Calu3 (cell line): Measurements from ENCODE around the gene KCNG4. TPM values are rescaled to one million over a fixed set of nuclear protein-coding genes. Genes with fewer than 3 reads are reported as not detected.

ENCODE experiments used
- BruUV-seq: library from RNA; stranded (reverse); fragments of 400-500 nt; replicated peaks from 2 replicates; lab custom pipeline; 2021; lab: Mats Ljungman, UMichigan
- CTCF ChIA-PET: fragments of 300-600 bp; sonication (Branson Sonifier 250); formaldehyde crosslinking; loops from one replicate; lab custom pipeline; 2022; ENCODE audit warnings: antibody characterized with exemption; lab: Charles Lee
- DNase-seq: peaks from one replicate; pipeline ENCODE4 v3.0.0; 2022
- H3K27ac Mint-ChIP-seq: one replicate; pipeline ENCODE4 v1.8.0; 2022; ENCODE audit warnings: mixed read lengths; ENCODE audit not compliant: unreplicated experiment
- H3K27me3 Mint-ChIP-seq: one replicate; pipeline ENCODE4 v1.8.0; 2022; ENCODE audit warnings: mixed read lengths; ENCODE audit not compliant: unreplicated experiment
- H3K36me3 Mint-ChIP-seq: one replicate; pipeline ENCODE4 v1.8.0; 2022; ENCODE audit warnings: mild to moderate bottlenecking, moderate library complexity, mixed read lengths; ENCODE audit not compliant: insufficient read depth, unreplicated experiment
- H3K4me1 Mint-ChIP-seq: one replicate; pipeline ENCODE4 v1.8.0; 2022; ENCODE audit warnings: mild to moderate bottlenecking, low read depth, mixed read lengths; ENCODE audit not compliant: unreplicated experiment
- H3K4me3 Mint-ChIP-seq: one replicate; pipeline ENCODE4 v1.8.0; 2022; ENCODE audit warnings: mild to moderate bottlenecking, low read depth, moderate library complexity, mixed read lengths; ENCODE audit not compliant: unreplicated experiment
- H3K9me3 Mint-ChIP-seq: one replicate; pipeline ENCODE4 v1.8.0; 2022; ENCODE audit warnings: low read depth, mixed read lengths; ENCODE audit not compliant: unreplicated experiment
- CTCF ChIP-seq: fragments of 200-600 bp; IDR thresholded peaks from one replicate; pipeline ENCODE4 v1.8.0; 2022; ENCODE audit warnings: antibody characterized with exemption; ENCODE audit not compliant: unreplicated experiment
- intact Hi-C: fragments of 100-400 bp; cut with micrococcal nuclease; formaldehyde crosslinking; loops from one replicate; pipeline ENCODE4 v1.10.0; 2022; ENCODE audit not compliant: unreplicated experiment
- total RNA-seq: library from RNA; stranded (reverse); gene quantifications from 2 replicates; pipeline ENCODE4 v1.2.3, GENCODE V29; 2022

KCNG4 gene
- total RNA-seq, 1 experiment from 2014 or later, result not detected

- Mint-ChIP-seq H3K27me3 (peaks cover 94% of the 10 kb centered on the region), H3K9me3 (no peaks in the 10 kb centered on the region), H3K27ac (no peak overlapping the region), H3K4me1 (no peaks in the 10 kb centered on the region), H3K4me3 (no peak overlapping the region), H3K36me3 (no peaks in the 10 kb centered on the region)
- DNase-seq, result no peak
- BruUV-seq, result no TSS peak
- intact Hi-C loops, result no loop called here
- TF ChIP-seq CTCF, result no peak
- CTCF ChIA-PET, result interaction anchor here (0.7 kb wide), 1 partner anchor 15 kb away, joined by 4 read pairs; no protein-coding TSS in a partner anchor
Observed at GRCh38 chr16:84242839-84243238, 3.0 kb upstream of the KCNG4 start.

- TF ChIP-seq CTCF, result no peak
- no peak for DNase-seq
- no TSS peak for BruUV-seq
- Mint-ChIP-seq H3K9me3 (no peaks in the 10 kb centered on the region), H3K4me3 (no peak overlapping the region), H3K27me3 (peaks cover 94% of the 10 kb centered on the region), H3K4me1 (no peaks in the 10 kb centered on the region), H3K27ac (no peak overlapping the region), H3K36me3 (no peaks in the 10 kb centered on the region)
- intact Hi-C loops, result no loop called here
- CTCF ChIA-PET, result interaction anchor here (0.6 to 0.7 kb wide), 2 partner anchors 493 to 1989 kb away, joined by 5 to 7 read pairs; no protein-coding TSS in a partner anchor
Observed at GRCh38 chr16:84241778-84242177, 2.0 kb upstream of the KCNG4 start.

DNA sequence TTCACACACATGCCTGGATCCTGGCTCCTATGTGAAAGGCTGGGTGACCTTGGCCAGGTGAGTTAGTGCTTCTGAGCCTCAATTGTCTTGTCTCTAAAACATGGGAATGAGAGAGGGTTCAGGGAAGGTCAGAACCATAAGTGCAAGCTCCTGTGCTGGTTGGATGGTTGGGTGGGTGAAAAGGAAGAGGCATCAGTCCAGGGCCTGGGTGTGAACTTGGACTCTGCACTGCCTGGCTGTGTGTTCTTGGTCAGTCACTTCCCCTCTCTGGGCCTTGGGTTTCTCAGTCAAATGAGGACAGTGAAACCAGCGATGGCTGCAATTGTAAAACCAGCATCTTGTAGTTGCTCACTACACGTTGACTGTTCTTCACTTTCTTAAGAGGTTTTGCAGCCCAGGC lies 643 bp upstream of the KCNG4 start:
- Mint-ChIP-seq H3K9me3 (no peaks in the 10 kb centered on the region), H3K4me3 (no peak overlapping the region), H3K27ac (no peak overlapping the region), H3K27me3 (peaks cover 94% of the 10 kb centered on the region), H3K4me1 (no peaks in the 10 kb centered on the region), H3K36me3 (no peaks in the 10 kb centered on the region)
- TF ChIP-seq CTCF, result no peak
- BruUV-seq, result no TSS peak
- no peak for DNase-seq
- CTCF ChIA-PET, result no interaction called here
- intact Hi-C loops, result no loop called here

DNA sequence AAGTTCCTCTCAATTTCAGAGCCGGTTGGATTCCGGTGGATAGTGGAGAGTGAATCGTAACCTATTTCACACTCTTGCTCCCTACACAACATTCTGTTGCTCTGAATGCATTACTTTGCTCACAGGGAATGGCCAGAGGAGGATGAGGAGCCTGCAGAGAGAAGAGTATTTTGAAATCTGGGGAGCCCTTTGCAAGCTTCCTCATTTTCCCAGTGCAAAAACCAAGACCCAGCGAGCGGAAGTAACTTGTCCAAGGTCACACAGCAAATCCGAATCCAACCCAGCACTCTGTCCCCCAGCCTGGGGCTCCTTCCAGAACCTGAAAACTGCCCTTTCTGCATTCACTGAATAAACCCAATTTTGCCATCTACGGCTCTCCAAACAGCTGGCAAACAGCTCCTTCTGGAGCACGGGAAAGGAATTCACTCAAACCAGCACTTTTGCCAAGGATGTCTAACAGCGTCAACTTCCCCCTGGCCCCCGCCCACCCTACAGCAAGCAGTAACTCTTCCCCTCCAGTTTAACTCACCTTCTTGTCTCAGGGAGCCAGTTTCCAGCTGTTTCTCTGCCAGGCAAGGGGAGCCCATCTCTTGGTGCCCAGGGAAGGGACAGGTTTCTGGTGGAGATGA lies 557 bp downstream of the KCNG4 start:
- intact Hi-C loops, result no loop called here
- no TSS peak for BruUV-seq
- no peak for DNase-seq
- H3K4me1 Mint-ChIP-seq, result no peaks in the 10 kb centered on the region
- no peak overlapping the region for H3K4me3 Mint-ChIP-seq
- H3K27ac Mint-ChIP-seq, result no peak overlapping the region
- peaks cover 94% of the 10 kb centered on the region for H3K27me3 Mint-ChIP-seq
- CTCF ChIA-PET, result no interaction called here
- H3K9me3 Mint-ChIP-seq, result no peaks in the 10 kb centered on the region
- H3K36me3 Mint-ChIP-seq, result no peaks in the 10 kb centered on the region
- no peak for TF ChIP-seq CTCF
